GM12878 (cell line): Measurements from ENCODE around the gene DYSF.

Experiments used
- CREB1 ChIP-seq: IDR thresholded peaks from 2 replicates; pipeline ENCODE4 v1.6.1; 2012; ENCODE audit warnings: low read depth, mild to moderate bottlenecking, inconsistent platforms
- EP300 ChIP-seq, 2 experiments: fragments of 150-350 bp in 1 of 2; IDR thresholded peaks; 2 replicates each; pipeline ENCODE4 v1.6.1; 2011 to 2012; ENCODE audit warnings: low read depth in 2 of 2, low read length in 2 of 2, borderline replicate concordance in 1 of 2, improper control_type of control experiment in 1 of 2, inconsistent platforms in 1 of 2; ENCODE audit not compliant: control insufficient read depth in 1 of 2
- HDGF ChIP-seq: fragments of 450-650 bp; IDR thresholded peaks from 2 replicates; pipeline ENCODE4 v1.6.1; 2016; ENCODE audit warnings: antibody characterized with exemption
- NR2C2 ChIP-seq: IDR thresholded peaks from 2 replicates; pipeline ENCODE4 v1.6.1; 2011; ENCODE audit warnings: borderline replicate concordance, low read depth; ENCODE audit not compliant: control insufficient read depth, insufficient read length
- PAX5 ChIP-seq: IDR thresholded peaks from 2 replicates; pipeline ENCODE4 v1.6.1; 2011; ENCODE audit warnings: low read depth, low read length, borderline replicate concordance
- POLR2A ChIP-seq: IDR thresholded peaks from 2 replicates; pipeline ENCODE4 v1.6.1; 2011; ENCODE audit warnings: low read depth, mild to moderate bottlenecking, low read length
- RB1 ChIP-seq: fragments of 450-650 bp; formaldehyde crosslinking; IDR thresholded peaks from 2 replicates; pipeline ENCODE4 v1.6.1; 2017; ENCODE audit warnings: mild to moderate bottlenecking, borderline replicate concordance
- RBBP5 ChIP-seq: fragments of 200-600 bp; sonication (generic); conservative IDR thresholded peaks from 2 replicates; pipeline ENCODE4 v1.6.1; 2016
- RFX5 ChIP-seq: IDR thresholded peaks from 2 replicates; pipeline ENCODE4 v1.6.1; 2011; ENCODE audit warnings: low read depth, low read length, improper control_type of control experiment
- TF ChIP-seq, protein P1 (sequence below), 3 experiments: IDR thresholded peaks in 2 of 3; conservative IDR thresholded peaks in 1 of 3; 2 replicates each; pipeline ENCODE4 v1.5.1; 2011; ENCODE audit warnings: low read depth in 3 of 3, low read length in 3 of 3, mild to moderate bottlenecking in 3 of 3, control low read depth in 2 of 3, moderate library complexity in 2 of 3, inconsistent platforms in 1 of 3, mixed read lengths in 1 of 3; ENCODE audit not compliant: control insufficient read depth in 2 of 3, insufficient read depth in 1 of 3; ENCODE audit errors: extremely low read depth in 1 of 3
- TF ChIP-seq, protein P2 (sequence below): IDR thresholded peaks from 2 replicates; pipeline ENCODE4 v1.6.1; 2011; ENCODE audit warnings: low read depth, mild to moderate bottlenecking, low read length, moderate library complexity, borderline replicate concordance; ENCODE audit errors: extremely low read depth

GRCh38 chr2:71459084-71459431 lies 5.7 kb downstream of the DYSF start:
- TF ChIP-seq PAX5, result no peak
- TF ChIP-seq NR2C2, result no peak
- no peak for TF ChIP-seq RBBP5
- no peak for TF ChIP-seq CREB1
- TF ChIP-seq POLR2A, result no peak
- TF ChIP-seq, protein P1, sequence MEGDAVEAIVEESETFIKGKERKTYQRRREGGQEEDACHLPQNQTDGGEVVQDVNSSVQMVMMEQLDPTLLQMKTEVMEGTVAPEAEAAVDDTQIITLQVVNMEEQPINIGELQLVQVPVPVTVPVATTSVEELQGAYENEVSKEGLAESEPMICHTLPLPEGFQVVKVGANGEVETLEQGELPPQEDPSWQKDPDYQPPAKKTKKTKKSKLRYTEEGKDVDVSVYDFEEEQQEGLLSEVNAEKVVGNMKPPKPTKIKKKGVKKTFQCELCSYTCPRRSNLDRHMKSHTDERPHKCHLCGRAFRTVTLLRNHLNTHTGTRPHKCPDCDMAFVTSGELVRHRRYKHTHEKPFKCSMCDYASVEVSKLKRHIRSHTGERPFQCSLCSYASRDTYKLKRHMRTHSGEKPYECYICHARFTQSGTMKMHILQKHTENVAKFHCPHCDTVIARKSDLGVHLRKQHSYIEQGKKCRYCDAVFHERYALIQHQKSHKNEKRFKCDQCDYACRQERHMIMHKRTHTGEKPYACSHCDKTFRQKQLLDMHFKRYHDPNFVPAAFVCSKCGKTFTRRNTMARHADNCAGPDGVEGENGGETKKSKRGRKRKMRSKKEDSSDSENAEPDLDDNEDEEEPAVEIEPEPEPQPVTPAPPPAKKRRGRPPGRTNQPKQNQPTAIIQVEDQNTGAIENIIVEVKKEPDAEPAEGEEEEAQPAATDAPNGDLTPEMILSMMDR (IDR thresholded peaks at IDR 0.05 in 2 of 3, conservative IDR thresholded peaks at IDR 0.05 in 1 of 3; ENCODE audit: control insufficient read depth in 2 of 3, extremely low read depth in 1 of 3, insufficient read depth in 1 of 3, low read depth in 3 of 3, low read length in 3 of 3), result no peak
- TF ChIP-seq, protein P2, sequence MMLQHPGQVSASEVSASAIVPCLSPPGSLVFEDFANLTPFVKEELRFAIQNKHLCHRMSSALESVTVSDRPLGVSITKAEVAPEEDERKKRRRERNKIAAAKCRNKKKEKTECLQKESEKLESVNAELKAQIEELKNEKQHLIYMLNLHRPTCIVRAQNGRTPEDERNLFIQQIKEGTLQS, result no peak
- TF ChIP-seq EP300 (IDR thresholded peaks at IDR 0.05; ENCODE audit: borderline replicate concordance in 1 of 2, control insufficient read depth in 1 of 2, low read depth in 2 of 2, low read length in 2 of 2), result no peak
- TF ChIP-seq RB1, result no peak
- no peak for TF ChIP-seq RFX5
- no peak for TF ChIP-seq HDGF
